Right atrium auricular region (tissue), 2 donors: ENCODE data around the gene PLXNA3. TPM values are rescaled to one million over a fixed set of nuclear protein-coding genes. Genes with fewer than 3 reads are reported as not detected.

Experiments
- DNase-seq: peaks from one replicate; pipeline ENCODE4 v3.0.0-alpha.2; 2019; ENCODE audit warnings: low spot score
- H3K27ac ChIP-seq, 2 donors: fragments of 200-600 bp; sonication (generic); 1 replicate in 1 of 2; 2 replicates in 1 of 2; pipeline ENCODE4 v1.5.1; 2016 to 2019
- H3K27me3 ChIP-seq, 2 donors: fragments of 200-600 bp; sonication (generic); one replicate each; pipeline versions ENCODE4 v1.5.1 to v1.6.0; 2017 to 2019
- H3K36me3 ChIP-seq: fragments of 200-600 bp; sonication (generic); one replicate; pipeline ENCODE4 v1.5.1; 2016
- H3K4me1 ChIP-seq, 2 donors: fragments of 200-600 bp; sonication (generic); one replicate each; pipeline versions ENCODE4 v1.5.1 to v1.6.0; 2017 to 2019
- H3K4me3 ChIP-seq, 2 donors: fragments of 200-600 bp; sonication (generic); 1 replicate in 1 of 2; 2 replicates in 1 of 2; pipeline ENCODE4 v1.5.1; 2017 to 2019; ENCODE audit warnings: mild to moderate bottlenecking in 1 of 2, moderate library complexity in 1 of 2
- H3K9me3 ChIP-seq, 2 donors: fragments of 200-600 bp; sonication (generic); one replicate each; pipeline ENCODE4 v1.5.1; 2019
- CTCF ChIP-seq, 2 donors: fragments of 200-600 bp; sonication (generic); IDR thresholded peaks; one replicate each; pipeline ENCODE4 v1.5.1; 2019; ENCODE audit warnings: antibody characterized with exemption in 2 of 2
- total RNA-seq, 2 donors: library from RNA; depleted of rRNA; stranded (reverse); fragments of >200 nt; gene quantifications; one replicate each; pipeline ENCODE4 v1.1.0, GENCODE V29; 2016

PLXNA3 gene
- total RNA-seq, 2 donors from 2014 or later: 5.9 to 7.1 TPM

GRCh38 chrX:154487518-154488290 is 29.6 kb downstream of the PLXNA3 start:
- Histone ChIP-seq H3K36me3 (no peaks in the 10 kb centered on the region), H3K27ac (peak overlapping the region; percentile 78 to 82), H3K4me1 (peaks cover 0 to 19% of the 10 kb centered on the region in 2 donors), H3K27me3 (no peaks in the 10 kb centered on the region), H3K4me3 (no peak overlapping the region), H3K9me3 (no peaks in the 10 kb centered on the region)
- TF ChIP-seq CTCF (IDR thresholded peaks at IDR 0.05): no peak
- DNase-seq: no peak

GRCh38 chrX:154488336-154489075 is 30.4 kb downstream of the PLXNA3 start:
- H3K36me3 ChIP-seq: no peaks in the 10 kb centered on the region
- peaks cover 0 to 19% of the 10 kb centered on the region in 2 donors for H3K4me1 ChIP-seq
- no peaks in the 10 kb centered on the region for H3K27me3 ChIP-seq
- no peak overlapping the region for H3K27ac ChIP-seq
- H3K4me3 ChIP-seq: no peak overlapping the region
- TF ChIP-seq CTCF (IDR thresholded peaks at IDR 0.05): no peak
- H3K9me3 ChIP-seq: no peaks in the 10 kb centered on the region
- no peak for DNase-seq

- Histone ChIP-seq H3K4me1 (peaks cover 0 to 16% of the 10 kb centered on the region in 2 donors), H3K27ac (peak overlapping the region; percentile 90 to 93), H3K27me3 (no peaks in the 10 kb centered on the region), H3K36me3 (no peaks in the 10 kb centered on the region), H3K9me3 (no peaks in the 10 kb centered on the region), H3K4me3 (peak overlapping the region in 1 of 2 donors; percentile 67)
- no peak for TF ChIP-seq CTCF (IDR thresholded peaks at IDR 0.05)
- DNase-seq: no peak
These were observed 31.1 kb downstream of the PLXNA3 start for GRCh38 chrX:154489182-154489581.

GRCh38 chrX:154490021-154490413 is 31.9 kb downstream of the PLXNA3 start:
- H3K36me3 ChIP-seq: no peaks in the 10 kb centered on the region
- H3K27me3 ChIP-seq: no peaks in the 10 kb centered on the region
- H3K4me1 ChIP-seq: peaks cover 0 to 8% of the 10 kb centered on the region in 2 donors
- H3K27ac ChIP-seq: peak overlapping the region; percentile 90 to 93
- TF ChIP-seq CTCF (IDR thresholded peaks at IDR 0.05): no peak
- peak overlapping the region; percentile 52 to 67 for H3K4me3 ChIP-seq
- H3K9me3 ChIP-seq: no peaks in the 10 kb centered on the region
- no peak for DNase-seq

- Histone ChIP-seq H3K9me3 (no peaks in the 10 kb centered on the region), H3K4me1 (peaks cover 0 to 2% of the 10 kb centered on the region in 2 donors), H3K27me3 (no peaks in the 10 kb centered on the region), H3K36me3 (no peaks in the 10 kb centered on the region), H3K27ac (peak within 1 kb of the TSS; percentile 90 to 93), H3K4me3 (peak within 1 kb of the TSS; percentile 52 to 67)
- DNase-seq: peak; percentile 95
- peak in 1 of 2 donors; percentile 36 for TF ChIP-seq CTCF (IDR thresholded peaks at IDR 0.05)
These were observed 32.5 kb downstream of the PLXNA3 start, which contains the start of gene SLC10A3 for GRCh38 chrX:154490414-154491083. Gene SLC10A3 (minus strand): TSS chrX:154490629. CDS start chrX:154488940, 1,689 bp downstream.
